NCI-H2227 (cell line): ENCODE measurements around the gene SPINT2.

Experiments used
- DNase-seq: peaks from one replicate; lab custom pipeline; 2025; ENCODE audit not compliant: unreplicated experiment; lab: John Stamatoyannopoulos, UW

SPINT2 gene

DNA sequence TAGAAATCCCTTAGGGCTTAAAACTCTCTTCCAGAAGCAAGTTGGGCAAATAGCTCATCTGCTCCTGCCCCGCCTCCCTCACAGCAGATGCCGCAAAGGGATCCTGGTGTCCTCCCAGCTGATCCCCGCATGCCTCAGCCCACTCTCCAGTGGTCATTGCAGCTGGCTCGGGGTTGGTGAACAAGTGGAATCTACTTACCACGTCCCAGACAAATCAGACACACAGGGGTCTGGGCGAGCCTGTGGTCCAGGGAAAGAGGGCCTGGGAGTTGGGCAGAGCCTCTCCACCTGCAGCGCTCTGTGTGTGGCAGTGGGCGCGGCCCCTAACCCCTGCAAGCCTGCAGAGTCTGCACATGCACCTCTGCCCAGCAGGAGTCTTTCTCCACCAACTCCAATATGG lies 28.9 kb downstream of the SPINT2 start:
- no peak for DNase-seq

DNA sequence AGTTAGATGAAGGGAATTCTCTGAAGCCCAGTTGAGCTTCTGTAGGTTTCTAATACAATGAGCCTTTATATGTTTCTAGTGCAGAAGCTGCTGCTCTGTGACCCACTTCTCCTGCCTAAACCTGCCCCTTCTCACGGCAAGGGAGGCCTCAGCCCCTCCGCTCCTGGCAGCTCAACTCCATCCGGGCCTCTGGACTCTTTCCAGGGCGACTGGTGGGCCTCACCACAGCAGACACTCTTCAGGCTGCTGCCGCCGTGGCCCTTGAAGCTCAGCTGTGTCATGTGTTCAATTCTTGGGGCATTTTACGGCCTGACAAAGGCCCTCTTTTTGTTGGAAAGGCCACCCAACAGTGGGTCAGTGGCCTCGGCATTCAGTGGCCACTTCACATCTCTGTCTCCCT lies 29.7 kb downstream of the SPINT2 start:
- DNase-seq: no peak

DNA sequence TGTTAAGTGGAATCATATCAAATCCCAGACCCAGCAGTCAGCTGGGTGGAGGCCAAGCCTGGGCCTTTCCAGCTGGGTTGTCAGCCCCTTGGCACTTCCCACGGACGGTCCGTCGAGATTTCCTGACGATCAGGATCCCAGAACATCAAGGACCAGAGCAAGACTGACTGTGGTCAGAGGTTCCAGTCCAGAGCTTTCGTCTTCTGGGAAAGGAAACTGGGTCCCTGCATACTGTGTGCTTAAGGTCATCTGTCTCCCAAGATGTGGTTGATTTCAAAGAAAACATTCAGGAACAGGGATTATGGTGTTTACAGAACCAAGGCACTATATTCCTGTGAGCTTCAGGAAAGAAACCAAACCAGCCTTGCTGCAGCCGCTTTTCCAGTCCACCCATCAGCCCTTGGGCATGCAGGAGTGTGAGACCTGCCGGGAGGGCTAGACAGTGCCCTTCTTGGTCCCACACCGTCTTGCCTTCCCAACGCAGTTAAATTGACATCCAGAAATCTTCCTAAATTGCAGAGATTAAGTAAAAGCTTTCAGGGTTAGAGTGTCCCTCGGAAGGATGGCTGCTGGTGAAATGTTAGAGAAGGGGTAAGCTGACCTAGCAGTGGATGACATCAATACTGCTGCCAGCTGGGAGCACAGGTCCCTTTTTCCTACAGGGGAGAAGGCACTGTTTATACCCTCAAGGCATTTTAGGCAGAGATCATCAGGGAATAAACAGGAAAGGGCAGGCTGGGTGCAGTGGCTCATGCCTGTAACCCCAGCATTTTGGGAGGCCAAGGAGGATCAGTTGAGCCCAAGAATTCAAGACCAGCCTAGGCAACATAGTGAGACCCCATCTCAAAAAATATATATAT lies 34.7 kb downstream of the SPINT2 start:
- DNase-seq: no peak

DNA sequence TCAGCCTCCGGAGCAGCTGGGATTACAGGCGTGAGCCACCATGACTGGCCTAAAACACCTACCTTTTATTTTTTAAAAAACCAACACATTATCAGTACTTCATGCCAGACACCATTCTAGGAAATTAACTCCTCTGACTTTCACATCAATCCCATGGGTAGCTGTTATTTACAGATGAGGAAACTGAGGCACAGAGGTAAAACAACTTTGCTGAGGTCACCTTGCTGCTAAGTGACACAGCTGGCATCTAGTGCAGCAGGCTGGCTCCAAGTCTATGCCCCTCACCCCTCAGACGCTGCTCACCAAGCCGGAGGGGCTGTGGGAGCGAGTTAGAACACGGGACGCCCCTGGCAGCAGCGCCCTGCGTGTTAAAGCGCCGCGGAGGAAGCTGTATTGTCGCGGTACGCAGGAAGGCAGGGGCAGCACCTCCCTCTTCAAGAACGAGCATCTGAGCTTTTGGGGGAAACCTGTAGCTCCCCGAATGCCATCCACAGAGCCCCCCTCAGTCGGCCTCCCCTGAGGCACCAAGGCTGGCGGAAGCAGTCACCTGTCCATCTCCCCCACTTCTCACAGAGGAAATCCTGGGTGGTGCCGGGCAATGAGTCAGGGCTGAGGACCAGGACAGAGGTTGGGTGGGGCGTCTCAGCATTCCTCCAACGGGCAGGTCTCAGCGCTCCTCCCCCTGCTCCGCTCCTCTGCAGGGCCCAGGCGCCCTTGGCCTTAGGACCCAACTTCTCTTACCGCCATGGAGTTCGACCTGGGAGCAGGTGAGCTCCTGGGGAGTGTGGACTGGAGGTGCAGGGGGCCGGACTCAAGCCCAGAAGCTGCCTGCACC lies 39.4 kb downstream of the SPINT2 start, which contains the start of gene C19orf33:
Gene C19orf33, plus strand, starts transcription at position 735 of the 835 bp plus-strand sequence. Its CDS starts 11 bp downstream, at position 746.
- no peak for DNase-seq

DNA sequence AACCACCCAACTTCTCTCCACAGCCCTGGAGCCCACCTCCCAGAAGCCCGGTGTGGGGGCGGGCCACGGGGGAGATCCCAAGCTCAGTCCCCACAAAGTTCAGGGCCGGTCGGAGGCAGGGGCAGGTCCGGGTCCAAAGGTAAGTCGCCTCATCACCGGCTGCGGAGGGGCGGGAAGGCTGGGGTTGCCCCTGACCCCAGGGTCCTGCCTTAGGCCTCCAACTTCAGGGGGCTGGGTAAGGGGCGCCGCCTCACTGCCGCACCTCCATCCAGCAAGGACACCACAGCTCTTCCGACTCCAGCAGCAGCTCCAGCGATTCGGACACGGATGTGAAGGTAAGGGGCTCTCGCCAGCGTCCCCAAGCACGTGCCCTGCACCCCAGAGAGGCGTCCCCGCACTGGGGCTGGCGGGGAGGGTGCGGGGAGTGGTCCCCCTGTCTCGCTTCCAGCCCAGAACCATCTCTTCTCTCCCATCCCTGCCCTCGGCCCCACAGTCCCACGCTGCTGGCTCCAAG lies 40.0 kb downstream of the SPINT2 start:
- DNase-seq: no peak

DNA sequence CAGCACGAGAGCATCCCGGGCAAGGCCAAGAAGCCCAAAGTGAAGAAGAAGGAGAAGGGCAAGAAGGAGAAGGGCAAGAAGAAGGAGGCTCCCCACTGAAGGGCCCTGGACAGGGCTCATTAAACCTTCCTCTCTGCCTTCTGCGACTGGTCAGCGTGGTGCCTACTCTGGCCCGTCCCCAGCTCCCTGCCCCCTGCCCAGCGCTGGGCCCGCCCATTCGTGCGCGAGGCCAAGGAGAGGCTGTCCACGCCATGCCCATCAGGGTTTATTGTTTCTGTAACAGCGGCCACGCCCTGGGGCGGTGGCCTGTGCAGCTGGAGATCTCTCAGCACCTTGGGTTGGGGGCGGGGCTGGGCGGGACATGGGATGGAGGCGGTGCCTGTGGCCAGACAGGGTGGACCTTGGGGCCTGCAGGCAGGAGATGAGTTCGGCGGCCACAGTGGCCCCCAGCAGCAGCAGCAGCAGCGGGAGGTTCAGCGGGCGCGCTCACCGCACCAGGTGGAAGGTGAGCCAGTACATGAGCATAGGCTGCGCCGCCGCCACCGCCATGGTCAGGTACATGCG lies 40.6 kb downstream of the SPINT2 start:
- DNase-seq: peak; percentile 100

DNA sequence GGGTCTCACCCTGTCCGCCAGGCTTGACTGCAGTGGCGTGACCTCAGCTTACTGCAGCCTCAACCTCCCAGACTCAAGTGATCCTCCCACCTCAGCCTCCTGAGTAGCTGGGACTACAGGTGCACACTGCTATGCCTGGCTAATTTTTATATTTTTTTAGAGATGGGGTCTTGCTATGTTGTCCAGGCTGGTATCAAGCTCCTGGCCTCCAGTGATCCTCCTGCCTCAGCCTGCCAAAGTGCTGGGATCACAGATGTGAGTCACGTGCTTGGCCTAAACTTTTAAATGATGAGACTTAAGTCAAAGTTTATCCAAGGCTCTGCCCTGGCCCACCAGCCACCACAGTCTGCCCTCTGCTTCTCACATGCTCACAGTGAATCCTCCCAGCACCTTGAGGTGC lies 41.9 kb downstream of the SPINT2 start:
- no peak for DNase-seq

DNA sequence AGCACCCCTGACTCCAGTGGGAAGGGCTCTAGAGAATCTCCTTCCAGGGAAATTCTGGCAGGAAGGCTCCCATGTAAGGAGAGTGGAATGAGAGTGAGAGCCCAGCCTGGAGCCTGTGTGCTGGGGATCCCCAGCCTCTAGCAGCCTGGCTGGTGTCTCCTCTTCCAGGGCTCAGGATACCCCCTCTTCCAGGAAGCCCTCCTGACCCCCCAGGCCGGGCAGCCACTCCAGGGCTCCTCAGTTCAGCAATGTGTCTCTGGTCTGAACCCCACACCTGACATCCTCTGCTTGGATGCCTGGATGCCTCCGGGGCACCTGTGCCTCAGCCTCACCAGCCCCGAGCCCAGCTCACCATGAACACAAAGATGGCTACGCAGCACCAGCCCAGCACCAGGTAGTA lies 42.7 kb downstream of the SPINT2 start:
- no peak for DNase-seq

DNA sequence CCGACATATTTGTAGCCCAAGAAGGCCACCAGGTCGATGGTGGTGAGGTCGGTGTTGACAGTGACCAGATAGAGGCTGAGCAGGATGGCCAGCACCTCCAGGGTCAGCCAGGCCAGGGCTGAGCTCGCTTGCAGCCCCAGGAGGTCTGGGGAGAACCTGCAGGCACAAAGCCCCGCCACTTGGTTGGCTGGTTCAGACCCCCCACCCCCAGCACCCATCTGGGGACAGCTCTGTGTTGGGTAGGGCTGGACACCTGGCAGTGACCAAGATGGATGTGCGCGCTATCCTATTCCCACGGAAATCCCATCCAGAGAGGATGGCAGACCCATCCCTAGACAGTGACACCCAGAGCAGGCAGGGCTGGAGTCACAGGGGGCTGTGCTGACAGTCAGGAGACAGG lies 43.2 kb downstream of the SPINT2 start:
- DNase-seq: no peak

DNA sequence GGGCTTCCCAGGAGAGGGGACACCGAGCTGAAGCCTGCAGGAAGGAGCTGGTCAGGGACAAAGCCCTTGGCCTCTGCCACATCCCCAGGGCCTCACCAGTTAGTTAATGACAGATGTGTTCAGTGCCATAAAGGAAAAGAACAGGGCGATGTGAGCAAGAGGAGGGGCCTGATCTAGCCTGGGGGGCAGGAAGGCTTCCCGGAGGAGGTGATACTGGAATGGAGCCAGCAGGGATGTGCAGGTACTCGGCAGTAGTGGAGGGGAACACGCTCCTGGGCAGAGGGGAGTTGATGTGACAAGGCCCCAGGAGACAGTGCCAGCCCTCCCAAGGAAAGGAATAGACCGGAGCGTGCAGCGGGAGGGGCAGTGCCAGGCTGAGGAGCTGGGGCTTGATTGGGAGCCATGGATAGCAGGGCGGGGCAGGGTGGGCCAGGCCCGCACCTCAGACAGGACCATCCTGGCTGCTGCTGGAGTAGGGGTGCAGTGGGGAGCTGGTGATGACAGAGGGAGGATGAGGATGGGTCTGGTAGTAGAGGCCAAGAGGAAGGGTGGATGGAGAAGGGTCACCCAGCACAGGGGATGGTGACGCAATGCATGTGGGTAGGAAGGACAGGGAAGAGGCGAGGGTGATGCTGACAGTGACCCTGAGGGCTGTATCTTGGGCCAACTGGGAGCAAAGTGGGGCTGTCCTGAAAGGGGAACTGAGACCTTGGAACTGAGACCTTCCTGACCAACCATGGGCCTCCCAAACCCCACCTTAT lies 43.8 kb downstream of the SPINT2 start:
- no peak for DNase-seq

DNA sequence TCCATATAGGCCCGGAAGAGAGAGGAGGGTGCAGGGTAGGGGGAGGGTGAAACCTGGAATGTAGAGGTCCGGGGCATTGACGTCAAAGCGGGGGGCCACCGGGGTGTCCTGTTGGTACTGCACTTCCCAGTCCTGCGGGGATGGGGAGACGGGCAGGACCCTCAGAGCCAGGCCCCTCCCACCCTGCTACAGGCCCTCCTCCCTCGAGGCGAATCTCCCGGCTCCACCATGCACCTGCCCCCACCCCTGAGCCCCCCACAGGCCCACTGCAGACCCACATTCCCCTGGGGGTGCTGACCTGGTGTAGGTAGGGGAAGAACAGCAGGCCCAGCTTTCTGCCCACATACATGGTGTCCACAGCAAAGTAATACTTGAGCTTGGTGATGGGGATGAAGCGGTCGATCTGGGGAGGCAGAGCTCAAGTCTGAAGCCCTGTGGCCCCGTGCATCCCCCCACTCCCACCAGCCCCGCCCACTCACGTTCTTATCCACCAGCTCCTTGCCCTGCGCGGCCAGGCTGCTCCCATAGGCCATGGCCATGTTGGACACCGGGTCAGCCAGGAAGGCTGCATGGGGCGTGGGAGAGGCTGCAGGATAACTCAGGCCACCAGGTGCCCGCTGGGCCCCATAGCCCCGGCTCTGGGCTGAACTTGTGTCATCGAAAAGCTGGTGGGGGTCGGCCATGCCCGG lies 44.7 kb downstream of the SPINT2 start:
- no peak for DNase-seq

DNA sequence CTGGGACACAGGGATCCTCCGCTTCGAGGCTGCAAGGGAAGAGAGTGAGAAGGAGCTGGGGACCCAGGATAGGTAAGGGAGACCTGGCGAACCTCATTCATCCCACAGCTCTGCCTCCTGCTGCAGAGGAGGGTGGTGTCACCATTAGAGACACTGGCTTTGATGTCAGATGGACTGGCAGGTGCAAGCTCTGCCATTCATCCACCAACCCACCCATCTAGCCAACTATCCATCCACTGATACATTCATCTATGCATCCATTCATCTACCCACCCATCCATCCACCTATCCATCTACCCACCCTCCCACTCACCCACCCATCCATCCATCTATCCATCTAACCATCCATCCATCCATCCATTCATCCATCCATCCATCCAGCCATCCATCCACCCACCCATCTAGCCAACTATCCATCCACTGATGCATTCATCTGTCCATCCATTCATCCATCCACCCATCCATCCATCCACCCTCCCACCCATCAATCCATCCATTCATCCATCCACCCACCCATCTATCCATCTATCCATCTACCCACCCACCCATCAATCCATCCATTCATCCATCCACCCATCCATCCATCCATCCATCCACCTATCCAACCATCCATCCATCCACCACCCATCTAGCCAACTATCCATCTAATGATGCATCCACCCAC lies 45.4 kb downstream of the SPINT2 start:
- no peak for DNase-seq

DNA sequence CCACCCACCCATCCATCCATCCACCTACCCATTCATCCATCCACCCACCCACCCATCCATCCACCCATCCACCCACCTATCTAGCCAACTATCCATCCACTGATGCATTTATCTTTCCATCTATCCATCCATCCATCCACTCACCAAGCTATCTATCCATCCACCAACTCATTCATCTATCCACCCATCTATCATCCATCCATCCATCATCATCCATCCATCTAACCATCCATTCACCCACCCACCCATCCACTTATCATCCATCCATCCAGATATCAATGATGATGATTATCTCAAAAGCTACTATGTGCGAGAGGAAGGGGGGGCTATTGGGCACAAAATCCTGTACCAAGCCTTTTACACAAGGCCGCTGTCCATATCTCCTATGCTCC lies 45.9 kb downstream of the SPINT2 start:
- no peak for DNase-seq

DNA sequence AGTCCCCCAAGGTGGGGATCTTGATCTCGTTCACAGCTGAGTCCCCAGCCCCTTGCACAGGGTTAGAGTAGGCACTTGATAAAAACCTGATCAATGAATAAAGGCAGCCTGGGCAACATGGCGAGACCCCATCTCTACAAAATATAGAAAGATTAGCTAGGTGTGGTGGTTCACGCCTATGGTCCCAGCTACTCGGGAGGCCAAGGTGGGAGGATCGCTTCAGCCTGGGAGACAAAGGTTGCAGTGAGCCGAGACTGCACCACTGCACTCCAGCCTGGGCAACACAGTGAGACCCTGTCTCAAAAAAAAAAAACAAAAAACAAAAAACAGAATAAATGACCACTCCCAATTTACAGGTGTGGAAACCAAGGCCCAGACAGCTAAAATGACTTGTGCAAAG lies 46.6 kb downstream of the SPINT2 start:
- no peak for DNase-seq

DNA sequence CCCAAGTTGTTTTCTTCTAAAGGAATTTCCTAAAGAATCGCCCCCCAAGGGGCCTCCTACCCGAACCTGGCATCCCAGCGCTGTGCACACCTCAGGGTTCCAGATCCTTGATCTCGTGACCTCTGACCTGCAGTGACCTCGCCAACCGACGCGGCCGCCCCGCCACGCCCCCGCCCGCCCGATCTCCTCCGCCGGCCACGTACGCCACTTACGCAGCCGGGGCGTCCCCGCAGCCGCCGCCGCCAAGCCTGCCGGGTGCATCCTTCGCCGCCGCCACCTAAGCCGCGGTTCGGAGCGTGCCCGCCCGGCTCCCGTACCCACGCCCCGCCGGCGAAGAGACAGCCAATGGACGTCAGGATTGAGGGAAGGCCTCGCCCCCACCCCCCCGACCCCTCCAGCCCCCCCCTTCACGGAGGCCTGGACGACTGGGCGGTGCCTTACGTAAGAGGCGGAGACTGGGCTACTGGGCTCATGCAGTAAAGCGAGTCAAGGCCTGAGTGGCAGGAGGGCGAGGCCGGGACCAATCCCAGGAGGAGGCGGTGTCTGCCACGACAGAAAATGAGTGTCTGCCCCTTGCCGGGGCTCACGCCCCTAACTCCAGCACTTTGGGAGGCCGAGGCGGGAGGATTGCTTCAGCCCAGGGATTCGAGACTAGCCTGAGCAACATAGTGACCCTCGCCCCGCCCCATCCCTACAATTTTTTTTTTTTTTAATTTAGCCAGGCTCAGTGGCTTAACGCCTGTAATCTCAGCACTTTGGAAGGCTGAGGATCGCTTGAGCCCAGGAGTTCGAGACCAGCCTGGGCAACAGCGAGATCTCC lies 51.5 kb downstream of the SPINT2 start, which contains the start of gene YIF1B:
Gene YIF1B, minus strand, starts transcription at position 291 of the 820 bp plus-strand sequence. Its CDS starts 30 bp downstream, at position 261.
- DNase-seq: peak; percentile 100

DNA sequence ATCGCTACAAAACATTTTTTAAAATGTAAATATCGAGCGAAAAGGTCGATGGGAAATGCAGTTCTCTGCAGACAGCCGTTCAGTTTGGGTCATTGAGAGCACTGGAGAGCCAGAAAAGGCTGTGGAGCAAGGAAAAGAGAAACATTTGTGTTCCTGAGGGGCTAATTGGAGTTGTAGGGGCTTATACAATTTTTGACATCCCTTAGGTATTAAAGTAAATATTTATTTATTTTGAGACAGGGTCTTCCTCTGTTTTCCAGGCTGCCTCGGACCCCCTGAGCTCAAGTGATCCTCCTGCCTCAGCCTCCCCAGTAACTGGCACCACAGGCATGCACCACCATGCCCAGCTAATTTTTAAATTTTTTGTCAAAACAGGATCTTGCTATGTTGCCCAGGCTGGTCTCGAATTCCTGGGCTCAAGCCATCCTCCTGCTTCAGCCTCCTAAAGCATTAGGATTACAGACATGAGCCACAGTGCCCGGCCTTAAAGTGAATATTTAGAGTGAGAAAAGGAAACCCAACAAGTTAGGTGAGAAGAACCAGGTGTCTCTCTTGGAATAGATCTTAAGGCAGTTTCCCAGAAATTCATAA lies 52.2 kb downstream of the SPINT2 start:
- no peak for DNase-seq

DNA sequence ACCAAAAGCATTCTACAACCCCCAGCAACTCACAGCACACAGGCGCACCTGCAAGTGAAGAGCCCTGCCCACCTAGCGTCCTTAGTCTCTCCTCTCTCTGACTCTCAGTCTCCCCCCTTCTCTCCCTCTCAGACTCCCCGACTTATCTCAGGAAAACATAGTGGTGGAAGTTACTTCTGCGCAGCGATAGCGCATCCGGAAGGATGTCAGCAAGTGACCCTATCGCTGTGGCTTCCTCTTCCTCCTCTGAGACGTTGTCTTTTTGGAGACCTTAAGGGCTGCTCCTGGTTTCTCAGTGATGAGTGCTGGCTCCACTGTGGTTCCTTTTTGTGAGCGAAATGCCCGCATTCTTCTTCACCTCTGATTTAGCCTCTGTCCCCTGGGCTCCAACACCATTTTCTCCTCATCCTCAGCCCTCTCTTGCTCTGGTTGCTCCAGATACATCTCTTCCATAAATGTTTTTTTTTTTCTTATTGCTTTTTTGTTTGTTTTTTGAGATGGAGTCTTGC lies 52.8 kb downstream of the SPINT2 start:
- no peak for DNase-seq

DNA sequence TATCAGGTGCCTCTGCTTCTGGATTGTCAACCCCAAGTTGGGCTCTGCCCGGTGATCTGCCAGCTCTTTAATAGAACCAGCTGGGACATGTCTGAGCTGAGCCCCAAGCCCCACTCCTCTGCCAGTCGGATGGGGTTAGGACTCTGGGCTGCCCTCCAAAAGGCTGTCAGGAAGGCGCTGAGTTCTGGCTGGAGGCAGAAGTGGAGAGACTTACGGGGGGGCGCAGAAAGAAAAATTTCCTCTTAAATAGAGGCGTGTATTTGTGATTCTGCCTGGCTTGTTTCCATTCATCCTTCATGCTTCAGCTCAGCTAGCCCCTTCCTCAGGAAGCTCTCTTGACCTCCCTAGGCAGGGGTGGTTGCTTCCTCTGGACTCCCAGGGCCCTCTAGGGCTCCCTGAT lies 54.3 kb downstream of the SPINT2 start:
- DNase-seq: no peak
